Urinary bladder (tissue), 4 donors: Measurements from ENCODE around the gene C9orf72. TPM values are rescaled to one million over a fixed set of nuclear protein-coding genes. Genes with fewer than 3 reads are reported as not detected.
"Not testable (repeated sequence)": the region's sequence is repeated elsewhere in the genome, so short reads cannot be mapped to it uniquely, and the experiment has no call there.

ENCODE experiments used
- DNase-seq: peaks from one replicate; pipeline ENCODE4 v3.0.0-alpha.2; 2015; ENCODE audit errors: extremely low spot score
- H3K27ac ChIP-seq: one replicate; pipeline ENCODE4 v1.5.1; 2013; ENCODE audit warnings: low read depth, mild to moderate bottlenecking, moderate library complexity
- H3K36me3 ChIP-seq: one replicate; pipeline ENCODE4 v1.6.1; 2013; ENCODE audit warnings: mild to moderate bottlenecking, moderate library complexity; ENCODE audit not compliant: insufficient read depth
- H3K4me1 ChIP-seq: one replicate; pipeline ENCODE4 v1.6.1; 2013; ENCODE audit warnings: mild to moderate bottlenecking, moderate library complexity; ENCODE audit not compliant: insufficient read depth
- H3K4me3 ChIP-seq: one replicate; pipeline ENCODE4 v1.5.1; 2013; ENCODE audit warnings: low read depth, low read length
- WGBS: extraction: QIAGEN DNeasy Blood & Tissue Kit; methylation state at CpG from one replicate; pipeline ENCODE4 v1.1.7; 2013; 5-methylcytosine and 5-hydroxymethylcytosine counted together
- polyA plus RNA-seq: library from polyadenylated mRNA; stranded (reverse); fragments of 200-250 nt; gene quantifications from one replicate; pipeline ENCODE4 v1.2.3, GENCODE V29; 2013
- total RNA-seq: library from RNA; depleted of rRNA; stranded (reverse); fragments of >200 nt; gene quantifications from one replicate; pipeline ENCODE4 v1.2.3, GENCODE V29; 2014
- donor health status: healthy with polysubstance abuse.
- donor health status: healthy.

C9orf72 gene, protein sequence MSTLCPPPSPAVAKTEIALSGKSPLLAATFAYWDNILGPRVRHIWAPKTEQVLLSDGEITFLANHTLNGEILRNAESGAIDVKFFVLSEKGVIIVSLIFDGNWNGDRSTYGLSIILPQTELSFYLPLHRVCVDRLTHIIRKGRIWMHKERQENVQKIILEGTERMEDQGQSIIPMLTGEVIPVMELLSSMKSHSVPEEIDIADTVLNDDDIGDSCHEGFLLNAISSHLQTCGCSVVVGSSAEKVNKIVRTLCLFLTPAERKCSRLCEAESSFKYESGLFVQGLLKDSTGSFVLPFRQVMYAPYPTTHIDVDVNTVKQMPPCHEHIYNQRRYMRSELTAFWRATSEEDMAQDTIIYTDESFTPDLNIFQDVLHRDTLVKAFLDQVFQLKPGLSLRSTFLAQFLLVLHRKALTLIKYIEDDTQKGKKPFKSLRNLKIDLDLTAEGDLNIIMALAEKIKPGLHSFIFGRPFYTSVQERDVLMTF
- total RNA-seq (47.8 TPM), polyA plus RNA-seq (9.0 TPM)

DNA sequence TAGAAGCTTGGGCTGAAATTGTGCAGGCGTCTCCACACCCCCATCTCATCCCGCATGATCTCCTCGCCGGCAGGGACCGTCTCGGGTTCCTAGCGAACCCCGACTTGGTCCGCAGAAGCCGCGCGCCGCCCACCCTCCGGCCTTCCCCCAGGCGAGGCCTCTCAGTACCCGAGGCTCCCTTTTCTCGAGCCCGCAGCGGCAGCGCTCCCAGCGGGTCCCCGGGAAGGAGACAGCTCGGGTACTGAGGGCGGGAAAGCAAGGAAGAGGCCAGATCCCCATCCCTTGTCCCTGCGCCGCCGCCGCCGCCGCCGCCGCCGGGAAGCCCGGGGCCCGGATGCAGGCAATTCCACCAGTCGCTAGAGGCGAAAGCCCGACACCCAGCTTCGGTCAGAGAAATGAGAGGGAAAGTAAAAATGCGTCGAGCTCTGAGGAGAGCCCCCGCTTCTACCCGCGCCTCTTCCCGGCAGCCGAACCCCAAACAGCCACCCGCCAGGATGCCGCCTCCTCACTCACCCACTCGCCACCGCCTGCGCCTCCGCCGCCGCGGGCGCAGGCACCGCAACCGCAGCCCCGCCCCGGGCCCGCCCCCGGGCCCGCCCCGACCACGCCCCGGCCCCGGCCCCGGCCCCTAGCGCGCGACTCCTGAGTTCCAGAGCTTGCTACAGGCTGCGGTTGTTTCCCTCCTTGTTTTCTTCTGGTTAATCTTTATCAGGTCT is at the start of gene C9orf72:
Gene C9orf72, minus strand, starts transcription at position 564 of the 716 bp plus-strand sequence. CDS start 6,361 bp downstream, outside the sequence.
- Histone ChIP-seq H3K36me3 (no peaks in the 10 kb centered on the region), H3K4me3 (peak within 1 kb of the TSS; percentile 64), H3K27ac (peak within 1 kb of the TSS; percentile 93), H3K4me1 (no peaks in the 10 kb centered on the region)
- DNase-seq: no peak
- under 1% methylated on average over 72 of the region's 72 CpGs for WGBS

DNA sequence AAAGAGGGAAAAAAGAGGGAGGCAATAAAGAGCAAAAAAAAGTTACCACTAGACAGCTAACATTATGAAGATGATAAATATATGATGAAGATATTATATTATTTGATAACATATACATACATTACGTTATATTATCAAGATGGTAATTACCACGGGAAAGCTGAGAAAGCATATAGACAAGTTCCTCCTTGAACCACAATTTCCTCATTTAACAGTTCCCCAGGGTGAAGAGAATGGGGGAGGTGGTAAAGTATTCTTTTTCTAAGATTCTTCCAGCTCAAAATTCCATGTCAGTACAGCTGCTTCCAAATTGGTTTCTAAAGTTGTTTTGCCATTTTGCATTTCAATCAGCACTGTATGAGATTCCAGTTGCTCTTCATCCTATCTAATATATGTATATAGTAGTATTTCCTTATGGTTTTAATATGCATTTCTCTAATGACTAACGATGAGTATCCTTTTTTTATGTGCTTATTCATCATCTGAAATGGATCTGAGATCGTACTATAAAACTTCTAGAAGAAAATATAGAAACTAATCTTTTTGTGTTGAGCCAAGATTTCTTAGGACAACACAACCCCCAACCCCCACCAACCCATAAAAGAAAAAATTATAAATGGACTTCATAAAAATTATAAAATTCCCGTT is 49.5 kb upstream of the C9orf72 start:
- no peak overlapping the region for H3K27ac ChIP-seq
- no peak overlapping the region for H3K4me3 ChIP-seq
- no peak for DNase-seq
- WGBS: 63% methylated on average over 5 of the region's 5 CpGs
- H3K36me3 ChIP-seq: no peaks in the 10 kb centered on the region
- H3K4me1 ChIP-seq: no peaks in the 10 kb centered on the region

DNA sequence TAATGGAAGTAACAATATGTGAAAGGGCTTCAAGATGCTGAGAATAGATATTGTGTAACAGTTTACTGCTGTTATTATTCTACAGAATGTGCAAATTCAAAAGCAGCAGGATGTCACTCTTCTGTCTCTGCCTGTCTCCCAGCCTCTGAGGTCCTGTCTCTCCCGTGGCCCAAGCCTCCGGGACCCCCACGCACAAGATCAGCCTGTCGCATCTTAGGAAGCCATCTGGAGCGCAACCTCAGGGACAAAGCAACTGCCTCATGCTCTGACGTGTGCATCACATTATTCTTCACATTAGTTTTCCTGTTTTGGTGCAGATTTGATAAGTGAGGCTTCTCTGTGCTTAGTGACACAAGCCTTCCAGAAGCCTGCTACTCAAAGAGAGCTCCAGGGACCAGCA is 46.5 kb upstream of the C9orf72 start:
- DNase-seq: no peak
- Histone ChIP-seq H3K4me3 (no peak overlapping the region), H3K4me1 (no peaks in the 10 kb centered on the region), H3K27ac (no peak overlapping the region), H3K36me3 (no peaks in the 10 kb centered on the region)
- WGBS: 79% methylated on average over 6 of the region's 6 CpGs

DNA sequence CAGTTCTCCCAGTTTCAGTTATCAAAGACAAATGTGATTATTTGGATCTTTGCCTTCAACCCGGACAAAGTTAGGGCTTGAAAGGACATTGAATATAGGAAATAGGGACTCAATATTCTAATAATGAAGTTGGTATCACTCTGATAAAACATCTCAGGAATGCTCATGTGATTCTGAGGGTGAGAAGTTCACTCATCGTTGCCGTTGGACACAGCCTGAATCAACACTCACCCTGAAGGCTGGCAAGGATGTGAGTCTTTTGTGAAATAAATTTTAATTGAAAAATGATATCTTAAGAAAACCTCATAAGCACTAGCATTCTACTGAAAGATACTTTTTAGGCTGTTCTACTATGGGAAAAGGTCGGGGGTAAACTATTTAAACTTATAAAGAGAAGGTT is 44.8 kb upstream of the C9orf72 start:
- Histone ChIP-seq H3K36me3 (no peaks in the 10 kb centered on the region), H3K4me3 (no peak overlapping the region), H3K27ac (no peak overlapping the region), H3K4me1 (no peaks in the 10 kb centered on the region)
- WGBS: 73% methylated on average over 4 of the region's 4 CpGs
- DNase-seq: no peak

DNA sequence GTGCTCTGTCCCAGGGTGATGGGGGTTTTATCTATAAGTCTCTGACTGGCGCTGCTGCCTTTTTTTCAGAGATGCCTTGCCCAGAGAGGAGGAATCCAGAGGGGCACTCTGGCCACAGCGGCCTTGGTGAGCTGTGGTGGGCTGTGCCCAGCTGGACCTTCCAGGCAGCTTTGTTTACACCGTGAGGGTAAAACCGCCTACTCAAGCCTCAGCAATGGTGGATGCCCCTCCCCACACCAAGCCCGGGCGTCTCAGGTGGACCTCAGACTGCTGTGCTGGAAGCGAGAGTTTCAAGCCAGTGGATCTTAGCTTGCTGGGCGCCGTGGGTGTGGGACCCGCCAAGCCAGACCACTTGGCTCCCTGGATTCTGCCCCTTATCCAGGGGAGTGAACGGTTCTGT is 41.3 kb upstream of the C9orf72 start:
- no peak overlapping the region for H3K27ac ChIP-seq
- H3K36me3 ChIP-seq: no peaks in the 10 kb centered on the region
- no peak for DNase-seq
- H3K4me1 ChIP-seq: no peaks in the 10 kb centered on the region
- H3K4me3 ChIP-seq: no peak overlapping the region
- WGBS: 91% methylated on average over 11 of the region's 11 CpGs

DNA sequence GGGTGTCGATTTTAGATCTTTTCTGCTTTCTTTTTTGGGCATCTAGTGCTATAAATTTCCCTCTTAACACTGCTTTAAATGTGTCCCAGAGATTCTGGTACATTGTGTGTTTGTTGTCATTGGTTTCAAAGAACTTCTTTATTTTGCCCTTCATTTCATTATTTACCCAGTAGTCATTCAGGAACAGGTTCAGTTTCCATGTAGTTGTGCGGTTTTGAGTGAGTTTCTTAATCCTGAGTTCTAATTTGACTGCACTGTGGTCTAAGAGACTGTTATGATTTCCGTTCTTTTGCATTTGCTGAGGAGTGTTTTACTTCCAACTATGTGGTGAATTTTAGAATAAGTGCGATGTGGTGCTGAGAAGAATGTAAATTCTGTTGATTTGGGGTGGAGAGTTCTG is 38.8 kb upstream of the C9orf72 start:
- H3K36me3 ChIP-seq, H3K27ac ChIP-seq, H3K4me3 ChIP-seq, H3K4me1 ChIP-seq, DNase-seq: not testable (repeated sequence)
- 91% methylated on average over 4 of the region's 4 CpGs for WGBS

DNA sequence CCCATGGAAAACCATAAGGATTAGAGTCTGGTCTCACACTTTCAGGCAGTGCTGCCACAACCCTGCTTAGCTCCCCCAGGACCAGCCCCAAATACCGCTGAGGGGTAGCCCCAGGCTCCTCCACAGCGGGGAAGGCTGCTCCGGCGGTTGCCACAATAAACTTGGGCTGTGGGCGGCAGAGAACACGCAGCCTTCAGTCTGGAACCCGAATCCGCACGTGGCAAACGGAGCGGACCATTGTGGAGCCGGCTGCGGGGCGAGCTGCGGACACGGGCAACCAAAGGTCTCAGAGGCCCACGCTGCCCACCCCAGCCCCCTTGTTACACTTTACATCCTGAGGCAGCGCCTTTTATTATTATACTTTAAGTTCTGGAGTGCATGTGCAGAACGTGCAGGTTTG is 37.3 kb upstream of the C9orf72 start:
- WGBS: 96% methylated on average over 19 of the region's 19 CpGs
- Histone ChIP-seq H3K27ac (no peak overlapping the region), H3K36me3 (no peaks in the 10 kb centered on the region), H3K4me3 (no peak overlapping the region), H3K4me1 (no peaks in the 10 kb centered on the region)
- DNase-seq: no peak

DNA sequence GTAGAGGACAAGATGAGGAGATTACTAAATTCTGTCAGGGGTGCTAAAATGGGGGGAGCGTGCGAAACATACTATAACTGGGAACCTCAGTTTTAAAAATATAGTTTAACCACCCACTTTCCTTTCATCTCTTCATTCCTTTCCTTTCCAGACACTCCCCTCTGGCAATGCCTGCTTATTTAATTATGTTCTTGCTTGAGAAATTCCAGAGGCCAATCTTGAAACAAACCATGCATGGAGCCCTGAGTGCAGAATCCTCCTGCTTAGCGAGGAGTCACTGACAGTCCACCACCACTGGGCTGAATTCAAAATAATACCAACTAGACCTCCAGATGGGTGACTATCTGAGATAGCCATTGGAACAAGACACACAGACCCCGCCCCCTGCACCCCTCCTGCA is 29.7 kb upstream of the C9orf72 start:
- H3K4me3 ChIP-seq: no peak overlapping the region
- no peak for DNase-seq
- H3K36me3 ChIP-seq: no peaks in the 10 kb centered on the region
- H3K4me1 ChIP-seq: no peaks in the 10 kb centered on the region
- H3K27ac ChIP-seq: no peak overlapping the region
- WGBS: 85% methylated on average over 4 of the region's 4 CpGs

DNA sequence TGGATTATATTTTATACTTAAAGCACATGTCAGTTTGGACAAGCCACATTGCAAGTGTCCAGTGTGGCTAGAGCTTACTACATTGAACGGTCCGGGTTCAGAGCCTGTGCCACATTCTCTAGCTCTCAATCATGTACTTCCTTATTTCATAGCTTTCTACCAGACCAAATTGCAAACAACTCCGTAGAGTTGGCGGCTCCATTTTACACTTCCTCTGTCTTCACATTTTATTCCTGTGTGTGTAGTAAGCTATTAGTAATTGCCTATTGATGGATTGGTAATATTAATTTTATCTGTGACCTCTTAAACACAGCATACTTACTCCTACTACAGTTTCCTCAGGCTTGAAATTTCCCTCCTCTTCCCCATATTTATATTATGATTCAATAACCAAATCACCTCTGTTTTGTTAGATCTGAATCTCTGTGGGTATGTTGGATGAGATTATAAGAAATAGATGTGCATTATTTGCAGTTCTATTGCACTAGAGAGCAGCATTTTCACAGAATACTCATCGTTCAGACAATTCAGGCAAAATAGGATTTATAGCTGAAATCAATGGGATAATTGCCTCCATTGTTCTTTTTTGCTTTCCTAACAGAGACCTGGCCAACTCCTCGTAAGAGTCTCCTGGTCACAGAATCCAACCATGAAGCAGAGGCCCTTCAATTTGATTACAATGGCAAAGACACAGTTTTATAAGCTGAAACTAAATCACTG is 29.0 kb upstream of the C9orf72 start:
- H3K27ac ChIP-seq: no peak overlapping the region
- no peaks in the 10 kb centered on the region for H3K36me3 ChIP-seq
- H3K4me3 ChIP-seq: no peak overlapping the region
- H3K4me1 ChIP-seq: no peaks in the 10 kb centered on the region
- 73% methylated on average over 6 of the region's 6 CpGs for WGBS
- DNase-seq: no peak

DNA sequence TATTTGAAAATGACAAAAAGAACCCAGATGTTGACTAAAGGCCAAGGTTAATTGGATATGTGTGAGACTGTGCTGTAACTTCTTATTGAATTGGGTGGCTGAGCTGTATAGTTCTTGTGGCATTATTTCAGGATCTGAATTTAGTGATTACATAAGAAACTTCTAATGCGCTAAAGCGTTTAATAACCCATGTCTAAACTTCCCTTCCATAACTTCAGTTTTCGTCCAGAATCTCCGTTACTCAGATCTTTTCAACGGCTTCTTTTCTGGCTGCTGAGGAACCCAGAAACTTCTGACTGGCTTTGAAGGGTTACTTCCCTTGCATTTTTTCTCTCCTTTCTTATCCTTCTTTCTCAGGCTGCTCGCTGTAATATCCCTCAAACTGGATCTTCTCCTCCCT is 28.1 kb upstream of the C9orf72 start:
- H3K4me3 ChIP-seq: no peak overlapping the region
- DNase-seq: no peak
- 71% methylated on average over 6 of the region's 6 CpGs for WGBS
- H3K36me3 ChIP-seq: no peaks in the 10 kb centered on the region
- no peaks in the 10 kb centered on the region for H3K4me1 ChIP-seq
- no peak overlapping the region for H3K27ac ChIP-seq

DNA sequence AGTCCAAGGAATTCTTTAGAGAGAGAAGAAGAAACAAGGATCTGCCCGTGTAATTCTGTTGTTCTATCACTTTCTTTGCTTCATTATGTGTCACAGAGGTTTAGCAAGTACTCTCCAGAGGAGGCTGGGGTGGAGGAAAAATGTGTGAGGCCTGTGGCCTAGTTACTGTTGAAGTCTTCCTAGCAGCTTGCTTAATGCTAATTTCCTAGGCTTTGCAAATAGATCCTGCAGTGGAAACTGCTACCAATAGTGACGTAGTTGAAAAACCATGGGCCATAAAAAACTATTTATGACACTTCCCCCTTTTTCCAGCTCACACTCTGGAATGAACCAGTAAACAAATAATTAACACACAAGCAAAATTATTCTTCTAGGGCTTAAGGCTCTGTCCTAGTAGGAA is 27.0 kb upstream of the C9orf72 start:
- no peak overlapping the region for H3K4me3 ChIP-seq
- WGBS: 53% methylated on average over 2 of the region's 2 CpGs
- H3K27ac ChIP-seq: no peak overlapping the region
- DNase-seq: no peak
- H3K4me1 ChIP-seq: no peaks in the 10 kb centered on the region
- H3K36me3 ChIP-seq: no peaks in the 10 kb centered on the region

DNA sequence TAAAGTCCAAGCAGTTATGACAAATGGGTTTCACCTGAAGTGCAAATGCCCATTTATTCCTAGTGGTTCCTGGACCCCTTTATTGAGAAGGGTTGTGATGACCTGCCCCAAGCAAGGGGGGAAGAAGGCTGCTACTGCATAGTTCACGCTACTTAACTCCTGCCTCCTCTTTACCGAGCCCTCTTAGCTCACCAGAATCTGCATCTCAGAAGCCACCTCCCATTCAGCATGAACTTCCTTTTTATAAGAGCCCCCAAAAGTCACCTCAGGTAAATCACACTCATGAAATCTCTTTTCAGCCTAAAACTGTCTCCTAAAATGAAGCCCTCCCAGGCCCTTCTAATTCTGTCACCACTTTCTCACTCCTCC is 26.6 kb upstream of the C9orf72 start:
- WGBS: 76% methylated on average over 2 of the region's 2 CpGs
- no peak for DNase-seq
- Histone ChIP-seq H3K4me3 (no peak overlapping the region), H3K4me1 (no peaks in the 10 kb centered on the region), H3K27ac (no peak overlapping the region), H3K36me3 (no peaks in the 10 kb centered on the region)

DNA sequence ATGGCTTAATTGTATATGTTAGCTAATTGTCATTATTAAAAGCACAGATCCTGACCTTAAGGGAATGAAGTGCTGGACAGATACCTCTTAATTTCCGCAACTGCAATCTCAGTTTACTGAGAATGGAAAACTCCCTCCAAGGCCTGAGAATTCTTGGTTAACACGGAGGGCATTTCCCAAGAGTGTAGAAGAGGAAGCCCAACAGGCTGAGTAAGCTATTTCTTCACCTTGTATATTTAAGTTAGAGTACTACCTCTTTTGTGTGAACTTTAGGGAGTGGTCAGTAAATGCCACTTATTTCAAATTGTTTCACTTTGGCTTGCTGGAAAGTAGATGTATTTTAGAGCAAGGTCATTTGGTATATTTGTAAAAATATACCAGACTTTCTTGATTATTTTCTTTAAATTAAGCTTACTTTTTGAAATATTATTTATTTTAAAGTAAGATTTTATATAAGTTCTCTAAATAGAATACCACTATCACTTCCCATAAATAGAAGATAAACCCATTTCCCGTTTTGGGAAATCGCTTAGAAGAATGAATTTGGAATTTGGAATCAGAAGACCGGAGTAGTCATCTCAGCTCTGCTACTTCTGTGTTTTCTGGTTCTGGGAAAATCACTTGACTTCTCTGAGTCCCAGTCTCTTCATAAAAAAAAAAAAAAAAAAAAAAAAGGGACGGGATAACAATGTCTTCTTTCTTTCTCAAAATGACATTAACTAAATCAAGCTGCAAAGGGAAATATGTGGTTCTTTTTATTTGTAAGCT is 26.0 kb upstream of the C9orf72 start:
- H3K4me1 ChIP-seq: no peaks in the 10 kb centered on the region
- no peak for DNase-seq
- no peak overlapping the region for H3K27ac ChIP-seq
- no peak overlapping the region for H3K4me3 ChIP-seq
- WGBS: 71% methylated on average over 6 of the region's 6 CpGs
- no peaks in the 10 kb centered on the region for H3K36me3 ChIP-seq
